HG03025 (cell line): ENCODE data around the gene PPP4C.
"Not testable (repeated sequence)": the region's sequence is repeated elsewhere in the genome, so short reads cannot be mapped to it uniquely, and the experiment has no call there.

ENCODE experiments used
- ATAC-seq: cut with Tn5 transposase; IDR thresholded peaks from one replicate; pipeline ENCODE4 v1.9.1; 2021; ENCODE audit warnings: mild to moderate bottlenecking, moderate library complexity; ENCODE audit not compliant: unreplicated experiment, low FRiP score

The PPP4C gene

DNA sequence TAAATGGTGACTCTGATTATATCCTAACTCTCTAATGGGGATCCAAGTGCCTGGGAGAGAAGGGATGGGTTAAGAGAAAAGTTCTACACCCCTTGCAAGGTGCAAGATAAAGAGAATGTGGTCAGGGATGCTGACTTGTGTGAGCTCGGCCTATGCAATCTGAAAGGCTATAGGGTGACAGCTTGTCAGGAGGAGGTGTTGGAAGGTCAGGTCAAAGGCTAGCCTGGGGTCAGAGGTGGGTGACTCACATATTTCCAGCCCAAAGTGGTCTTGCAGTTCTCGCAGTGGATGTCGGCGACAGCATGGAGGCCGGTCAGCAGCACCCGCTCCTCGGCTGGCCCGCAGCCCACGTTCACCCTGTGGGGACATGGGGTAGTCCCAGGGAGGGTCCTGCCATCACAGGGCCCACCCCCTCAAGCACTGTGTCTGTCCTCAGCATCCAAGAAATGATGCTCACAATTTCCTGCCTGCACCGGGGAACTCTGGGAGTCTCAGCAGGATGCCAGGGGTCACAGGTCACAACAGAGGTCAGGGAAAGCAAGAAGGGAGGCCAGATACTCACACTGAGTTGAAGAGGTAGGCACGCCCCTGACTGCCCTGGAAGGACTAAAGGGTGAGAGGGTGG lies 18.9 kb downstream of the PPP4C start:
- no peak for ATAC-seq

DNA sequence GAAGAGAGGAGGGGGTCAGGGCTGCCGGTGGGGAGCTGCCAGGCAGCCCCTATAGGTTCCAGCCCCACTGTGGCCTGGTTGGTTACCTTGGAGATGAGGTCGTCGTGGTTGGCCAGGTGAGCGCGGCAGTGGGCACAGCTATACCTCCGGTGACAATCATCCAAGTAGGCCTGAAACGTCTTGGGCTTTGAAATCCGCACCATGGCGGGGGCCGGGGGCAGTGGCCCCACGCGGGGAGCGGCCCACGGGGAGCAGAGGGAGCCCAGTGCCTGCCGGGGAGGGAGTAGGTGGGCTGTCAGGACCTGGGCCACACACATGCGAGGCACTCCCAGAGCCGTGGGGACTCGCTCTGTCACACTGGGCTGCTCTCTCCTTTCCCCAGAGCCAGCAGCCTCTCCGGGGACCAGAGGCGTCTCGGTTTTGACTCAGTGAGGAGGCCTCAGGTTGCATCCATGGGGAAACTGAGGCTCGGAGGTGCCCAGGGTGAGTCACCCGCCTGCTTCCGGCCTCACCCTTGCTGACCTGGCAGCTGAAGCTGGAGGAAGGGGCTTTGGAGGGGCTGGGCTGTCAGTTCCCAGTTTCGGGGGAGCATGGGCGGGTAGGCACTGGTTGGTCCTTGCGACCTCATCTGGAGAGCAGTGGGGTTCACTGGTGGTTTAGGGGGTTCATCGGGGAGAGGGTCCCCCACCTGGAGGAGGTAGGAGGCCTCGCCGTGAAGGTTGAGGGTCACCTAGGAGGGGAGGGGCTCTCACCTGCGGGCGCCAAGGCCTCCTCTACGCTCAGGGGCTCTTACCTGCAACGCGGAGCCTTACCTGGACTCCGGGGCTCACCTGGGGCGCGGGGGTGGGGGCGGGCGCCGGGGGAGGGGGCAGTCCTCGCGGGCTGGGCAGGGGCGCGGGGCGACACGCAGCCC lies 19.6 kb downstream of the PPP4C start:
- ATAC-seq = no peak

- no peak for ATAC-seq
Observed at GRCh38 chr16:30096105-30096861, 20.5 kb downstream of the PPP4C start, which contains the start of gene YPEL3. YPEL3 (minus strand) TSS chr16:30096213; CDS start chr16:30095482, 731 bp downstream.

DNA sequence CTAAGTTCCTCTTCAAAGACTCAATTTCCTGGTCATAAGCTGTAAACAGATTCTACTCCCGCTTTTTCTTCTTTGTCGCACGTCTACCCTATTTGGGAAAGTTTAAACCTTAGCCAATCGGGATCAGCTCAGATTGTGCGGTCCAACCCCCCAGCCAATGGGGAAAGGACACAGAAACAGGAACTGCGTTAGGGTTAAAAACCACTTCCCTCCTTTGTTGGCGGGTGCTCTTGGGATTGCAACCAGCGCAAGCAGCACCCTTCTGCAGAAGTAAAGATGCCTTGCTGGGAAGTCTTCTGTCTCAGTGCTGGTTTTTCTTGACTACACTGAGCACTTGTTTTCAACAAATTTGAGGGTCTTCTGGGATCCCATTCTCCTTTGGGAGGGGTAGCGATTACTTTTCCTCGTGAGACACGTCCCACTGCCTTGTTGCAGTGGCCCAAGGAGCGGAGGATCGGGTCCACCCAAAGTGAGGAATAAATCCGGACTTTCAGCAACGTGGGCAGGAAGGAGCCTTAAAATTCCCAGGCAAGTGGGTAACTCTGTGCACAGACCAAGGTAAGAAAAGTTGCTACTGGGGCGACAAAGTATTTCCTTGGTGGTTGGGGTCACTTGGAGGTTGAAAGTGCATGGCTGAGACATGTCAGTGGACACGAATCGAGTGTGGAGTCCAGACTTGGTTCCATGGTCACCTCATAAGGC lies 21.2 kb downstream of the PPP4C start:
- ATAC-seq = no peak

GRCh38 chr16:30104090-30104489 lies 28.3 kb downstream of the PPP4C start:
- no peak for ATAC-seq

- no peak for ATAC-seq
Observed at GRCh38 chr16:30104492-30104891, 28.7 kb downstream of the PPP4C start.

- no peak for ATAC-seq
Observed at GRCh38 chr16:30108059-30108850, 32.5 kb downstream of the PPP4C start.

- no peak for ATAC-seq
Observed at GRCh38 chr16:30110661-30111060, 34.9 kb downstream of the PPP4C start.

DNA sequence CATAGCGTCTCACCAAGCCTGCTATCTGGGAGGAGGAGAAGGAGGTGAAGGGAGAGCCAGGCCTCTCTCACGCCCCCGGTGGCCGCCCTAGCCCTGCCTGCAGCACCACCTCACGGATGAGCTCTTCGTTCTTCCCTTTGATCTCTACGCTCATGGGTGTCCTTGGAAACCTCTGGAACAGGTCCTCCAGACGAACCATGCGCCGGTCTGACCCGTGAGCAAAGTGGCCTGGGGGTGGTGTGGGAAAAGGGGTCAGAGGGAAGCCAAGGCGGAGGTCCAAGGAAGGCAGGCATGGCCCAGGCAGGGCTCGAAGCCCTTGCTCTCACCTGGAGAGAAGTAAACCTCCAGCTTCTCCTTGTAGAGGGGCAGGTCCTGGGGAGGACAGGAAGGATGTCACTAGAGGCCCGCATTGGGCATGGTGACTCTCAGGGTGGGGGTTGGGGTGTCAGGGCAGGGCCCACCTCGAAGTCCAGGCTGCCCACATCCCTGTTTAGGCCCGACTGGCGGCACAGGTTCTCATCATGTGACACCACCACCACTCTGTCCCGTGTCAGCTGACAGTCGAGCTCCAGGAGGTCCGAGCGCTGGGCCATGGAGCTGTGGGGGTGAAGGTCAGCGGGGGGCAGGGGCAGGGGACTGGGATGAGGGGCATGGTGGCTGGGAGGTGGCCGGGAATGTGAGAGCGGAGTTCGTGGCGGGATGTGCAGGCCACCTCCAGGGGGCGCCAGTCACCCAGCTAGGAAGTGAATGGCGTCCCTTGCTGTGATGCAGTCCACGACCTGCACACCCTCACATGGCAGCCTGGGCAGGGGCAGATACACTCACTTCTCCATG lies 36.6 kb downstream of the PPP4C start:
- no peak for ATAC-seq

GRCh38 chr16:30113031-30113710 lies 37.4 kb downstream of the PPP4C start, which contains the start of gene GDPD3:
GDPD3 (minus strand) TSS chr16:30113537; CDS start chr16:30113478, 59 bp downstream.
- no peak for ATAC-seq

DNA sequence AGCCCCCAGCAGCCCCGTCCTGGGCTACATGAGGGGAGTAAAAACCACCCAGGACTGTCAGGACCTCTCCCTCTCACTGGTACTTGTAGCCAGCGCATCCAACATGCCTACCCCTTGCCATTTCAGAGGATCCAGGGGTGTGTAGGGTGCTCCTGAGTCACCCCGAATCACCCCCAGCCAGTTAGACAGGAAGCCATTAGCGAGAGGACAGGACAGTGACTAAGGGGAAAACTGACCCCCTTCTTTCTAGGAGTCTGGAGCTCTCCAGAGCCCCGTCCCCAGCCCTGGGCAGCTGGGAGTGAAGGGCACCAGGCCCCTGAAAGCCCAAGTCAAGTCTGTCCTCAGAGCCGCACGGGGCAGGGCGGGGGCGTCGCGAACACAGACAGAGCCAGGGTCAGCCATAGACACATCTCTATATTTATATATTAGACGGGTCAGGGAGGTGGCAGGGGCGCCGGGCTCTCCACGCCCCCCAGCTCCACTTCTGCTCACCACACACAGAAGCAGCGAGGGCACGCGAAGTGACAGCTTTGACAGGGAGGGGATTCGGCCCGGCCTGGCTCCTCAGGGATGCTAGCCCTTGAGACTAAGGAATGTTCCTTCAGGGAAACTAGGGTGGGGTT lies 38.0 kb downstream of the PPP4C start:
- no peak for ATAC-seq

GRCh38 chr16:30114411-30114810 lies 38.6 kb downstream of the PPP4C start:
- no peak for ATAC-seq

- ATAC-seq = not testable (repeated sequence)
Observed at GRCh38 chr16:30114833-30115232, 39.0 kb downstream of the PPP4C start.

DNA sequence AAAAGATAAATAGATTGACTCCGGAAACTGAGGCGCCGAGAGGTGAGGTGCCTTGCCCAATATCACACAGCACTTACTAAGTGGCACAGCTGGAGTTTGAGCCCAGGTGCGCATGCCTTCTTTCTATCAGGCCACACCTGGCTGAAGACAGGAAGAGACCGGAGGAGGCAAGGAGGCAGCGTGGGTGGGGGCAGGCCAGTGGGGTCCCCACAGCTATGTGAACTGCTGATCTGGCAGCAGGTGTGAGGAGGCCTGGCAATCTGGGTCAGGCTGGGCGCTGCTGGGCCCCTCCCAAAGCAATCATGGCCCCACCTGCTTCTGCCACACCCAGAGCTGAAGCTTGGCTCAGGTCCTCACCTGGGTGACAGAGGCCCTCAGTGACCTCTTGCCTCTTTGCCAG lies 39.4 kb downstream of the PPP4C start:
- ATAC-seq = no peak

DNA sequence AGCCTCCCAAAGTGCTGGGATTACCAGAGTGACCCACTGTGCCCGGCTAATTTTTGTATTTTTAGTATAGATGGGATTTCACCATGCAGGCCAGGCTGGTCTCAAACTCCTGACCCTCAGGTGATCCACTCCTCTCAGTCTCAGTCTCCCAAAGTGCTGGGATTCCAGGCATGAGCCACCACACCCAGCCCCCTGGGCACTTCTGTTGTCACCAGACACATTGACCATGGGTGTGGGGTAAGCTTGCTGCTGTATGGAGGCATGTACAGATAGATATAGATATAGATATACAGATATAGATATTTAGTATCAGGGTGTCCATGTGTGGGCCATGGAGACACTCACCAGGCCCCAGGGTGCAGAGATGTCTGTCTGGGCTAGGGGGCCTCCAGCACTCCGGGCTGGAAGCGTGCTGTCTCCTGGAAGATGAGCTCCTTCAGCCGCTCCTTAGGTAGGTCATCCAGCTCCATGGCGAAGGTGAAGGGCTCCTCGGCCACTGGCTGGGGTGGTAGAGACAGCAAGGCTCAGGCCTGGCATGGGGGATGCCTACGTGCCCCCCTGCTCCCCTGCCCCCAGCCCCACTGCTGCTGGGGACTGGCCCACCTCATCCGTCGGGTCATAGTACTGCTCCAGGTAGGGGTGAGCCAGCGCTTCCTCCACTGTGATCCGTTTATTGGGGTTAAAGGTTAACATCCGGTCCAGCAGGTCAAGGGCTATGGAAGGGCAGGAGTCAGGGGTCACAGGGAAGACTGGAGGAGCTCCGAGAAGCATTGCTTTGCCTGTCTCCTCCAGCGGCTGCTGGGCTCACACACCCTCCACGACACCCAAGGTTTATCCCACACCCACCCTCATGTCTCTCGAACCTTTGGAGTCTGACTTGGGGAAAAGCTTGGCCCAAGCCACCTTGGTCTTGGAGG lies 40.8 kb downstream of the PPP4C start:
- no peak for ATAC-seq

DNA sequence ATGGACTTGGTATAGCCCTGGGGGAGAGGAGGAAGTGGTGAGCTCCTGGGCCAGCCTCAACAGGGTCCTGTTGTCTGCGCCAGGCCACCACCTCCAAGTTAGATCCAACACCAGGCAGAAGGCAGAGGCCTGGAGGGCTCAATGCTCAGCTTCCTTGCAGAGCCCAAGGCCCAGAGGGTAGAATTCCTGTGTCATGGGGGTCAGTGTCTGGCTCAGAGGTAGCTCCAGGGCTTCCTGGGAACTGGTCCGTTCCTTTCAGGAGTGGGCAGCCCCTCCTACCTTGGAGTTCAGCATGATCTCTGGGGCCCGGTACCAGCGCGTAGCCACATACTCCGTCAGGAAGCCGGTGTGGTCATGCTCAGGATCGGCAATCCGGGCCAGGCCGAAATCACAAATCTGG lies 42.0 kb downstream of the PPP4C start:
- ATAC-seq = no peak

GRCh38 chr16:30119428-30119827 lies 43.6 kb downstream of the PPP4C start:
- no peak for ATAC-seq
